ENCODE results near the gene ZNF597.

The ZNF597 gene

GRCh38 chr16:3443108-3444031, at the start of gene ZNF597, which contains the start of gene NAA60:
TSS of gene ZNF597 (minus strand) at chr16:3443504. CDS start at chr16:3443153, 351 bp downstream.
TSS of gene NAA60 (plus strand) at chr16:3443680. CDS start at chr16:3476228, 32,548 bp downstream.
- peak; percentile 91 for DNase-seq (ENCODE audit: low spot score)

GRCh38 chr16:3492356-3492755, 49.1 kb upstream of the ZNF597 start:
- no peak for DNase-seq (ENCODE audit: low spot score)

- no peak for DNase-seq (ENCODE audit: low spot score)
These were observed 47.8 kb upstream of the ZNF597 start for GRCh38 chr16:3490911-3491629.

GRCh38 chr16:3488801-3489200, 45.5 kb upstream of the ZNF597 start:
- no peak for DNase-seq (ENCODE audit: low spot score)

GRCh38 chr16:3487521-3488410, 44.5 kb upstream of the ZNF597 start:
- no peak for DNase-seq (ENCODE audit: low spot score)

GRCh38 chr16:3486506-3487215, 43.4 kb upstream of the ZNF597 start:
- DNase-seq (ENCODE audit: low spot score) = no peak

- DNase-seq (ENCODE audit: low spot score) = no peak
These were observed 42.7 kb upstream of the ZNF597 start for GRCh38 chr16:3485821-3486505.

GRCh38 chr16:3485097-3485745, 41.9 kb upstream of the ZNF597 start:
- DNase-seq (ENCODE audit: low spot score) = no peak

GRCh38 chr16:3484318-3485096, 41.2 kb upstream of the ZNF597 start:
- no peak for DNase-seq (ENCODE audit: low spot score)

GRCh38 chr16:3482659-3483241, 39.4 kb upstream of the ZNF597 start:
- no peak for DNase-seq (ENCODE audit: low spot score)

- DNase-seq (ENCODE audit: low spot score) = no peak
These were observed 38.7 kb upstream of the ZNF597 start for GRCh38 chr16:3481696-3482658.

GRCh38 chr16:3480901-3481695, 37.8 kb upstream of the ZNF597 start:
- DNase-seq (ENCODE audit: low spot score) = no peak

- DNase-seq (ENCODE audit: low spot score) = no peak
These were observed 36.4 kb upstream of the ZNF597 start for GRCh38 chr16:3479654-3480216.

- DNase-seq (ENCODE audit: low spot score) = no peak
These were observed 35.1 kb upstream of the ZNF597 start for GRCh38 chr16:3478242-3478925.

- DNase-seq (ENCODE audit: low spot score) = no peak
These were observed 33.1 kb upstream of the ZNF597 start for GRCh38 chr16:3476409-3476808.

All from AG20443 (cell line).